ENCODE data around the gene MTA3. TPM values are rescaled to one million over a fixed set of nuclear protein-coding genes. Genes with fewer than 3 reads are reported as not detected.

Gene MTA3
- total and polyA plus RNA-seq, 9 of the 15 experiments (the other 6 are each of a cell fraction or from before 2014, with no cell fraction given): 12.4 to 39.6 (median 23.5) TPM

GRCh38 chr2:42786561-42787345 lies 218.3 kb downstream of the MTA3 start (continued):
- no peak for TF ChIP-seq NRF1 (conservative IDR thresholded peaks at IDR 0.05 in 1 of 2, IDR thresholded peaks at IDR 0.05 in 1 of 2)

GRCh38 chr2:42787424-42787787 lies 219.0 kb downstream of the MTA3 start:
- no peaks in the 10 kb centered on the region for H3K9me3 ChIP-seq (replicated peaks; ENCODE audit: control insufficient read depth, insufficient read depth, low read depth, low read length)
- H3K9me1 ChIP-seq (ENCODE audit: control insufficient read depth, insufficient read depth, low read length): no peaks in the 10 kb centered on the region
- no peaks in the 10 kb centered on the region for H3K36me3 ChIP-seq (ENCODE audit: control insufficient read depth, insufficient read depth, low read length)
- H3K9ac ChIP-seq (ENCODE audit: insufficient read depth in 1 of 2, low read depth in 2 of 2, low read length in 2 of 2): no peak overlapping the region; a peak in 1 of 4 replicates
- no peak overlapping the region for H3K4me3 ChIP-seq
- ChIA-PET POLR2A (interaction anchor here (1.0 kb wide), 1 partner anchor 23 kb away, joined by 3 read pairs; no protein-coding TSS in a partner anchor), CTCF (ENCODE audit: low intra/inter-chr PET ratio) (no interaction called here)
- H2AFZ ChIP-seq (ENCODE audit: low read depth, low read length): no peak overlapping the region
- intact Hi-C loops (cut with micrococcal nuclease): no loop called here
- no peak overlapping the region for H3K4me2 ChIP-seq (ENCODE audit: insufficient read depth, low read length)
- FAIRE-seq (no peak), ATAC-seq (no peak), DNase-seq (ENCODE audit: extremely low read depth in 1 of 4, low spot score in 3 of 4) (no peak)
- H3K27ac ChIP-seq (ENCODE audit: extremely low read depth, low read depth, low read length): no peak overlapping the region
- H3K4me1 ChIP-seq (replicated peaks in 1 of 2; ENCODE audit: control insufficient read depth in 2 of 2, insufficient read depth in 2 of 2, low read length in 2 of 2): peaks cover 0 to 5% of the 10 kb centered on the region in 2 experiments; a peak in 1 of 5 replicates
- no TSS peak for BruUV-seq (replicated peaks)
- TF ChIP-seq ZNF717 (CRISPR knock-in tag; IDR thresholded peaks at IDR 0.05) (no peak), PHB (CRISPR knock-in tag; IDR thresholded peaks at IDR 0.05) (no peak)
- TF ChIP-seq, protein P1, sequence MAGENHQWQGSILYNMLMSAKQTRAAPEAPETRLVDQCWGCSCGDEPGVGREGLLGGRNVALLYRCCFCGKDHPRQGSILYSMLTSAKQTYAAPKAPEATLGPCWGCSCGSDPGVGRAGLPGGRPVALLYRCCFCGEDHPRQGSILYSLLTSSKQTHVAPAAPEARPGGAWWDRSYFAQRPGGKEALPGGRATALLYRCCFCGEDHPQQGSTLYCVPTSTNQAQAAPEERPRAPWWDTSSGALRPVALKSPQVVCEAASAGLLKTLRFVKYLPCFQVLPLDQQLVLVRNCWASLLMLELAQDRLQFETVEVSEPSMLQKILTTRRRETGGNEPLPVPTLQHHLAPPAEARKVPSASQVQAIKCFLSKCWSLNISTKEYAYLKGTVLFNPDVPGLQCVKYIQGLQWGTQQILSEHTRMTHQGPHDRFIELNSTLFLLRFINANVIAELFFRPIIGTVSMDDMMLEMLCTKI (IDR thresholded peaks at IDR 0.05; ENCODE audit: partially characterized antibody): no peak
- 5% methylated on average over 3 of the region's 3 CpGs for WGBS (ENCODE audit: insufficient coverage, low coverage, missing lambda C conversion rate)
- H3K27me3 ChIP-seq (ENCODE audit: control insufficient read depth in 2 of 2, insufficient read depth in 2 of 2, low read length in 2 of 2): peaks cover 5 to 61% of the 10 kb centered on the region in 2 experiments; a peak in 4 of 5 replicates
- in situ Hi-C loops (cut with MboI): loop anchor here (25.0 kb wide), 1 partner anchor 275 kb away; no protein-coding TSS in a partner anchor
- H3K79me2 ChIP-seq (ENCODE audit: control insufficient read depth, insufficient read depth, low read length): no peaks in the 10 kb centered on the region
- H4K20me1 ChIP-seq (replicated peaks; ENCODE audit: control insufficient read depth, insufficient read depth, low read length): no peaks in the 10 kb centered on the region; the same call in 1 of the 2 replicates

Measured in K562 (cell line).